Central memory CD4-positive, alpha-beta T cell (primary cell): ENCODE results near the gene STXBP2.

Source experiments
- DNase-seq: peaks from one replicate; pipeline ENCODE4 v3.0.0; 2022

STXBP2 gene

DNA sequence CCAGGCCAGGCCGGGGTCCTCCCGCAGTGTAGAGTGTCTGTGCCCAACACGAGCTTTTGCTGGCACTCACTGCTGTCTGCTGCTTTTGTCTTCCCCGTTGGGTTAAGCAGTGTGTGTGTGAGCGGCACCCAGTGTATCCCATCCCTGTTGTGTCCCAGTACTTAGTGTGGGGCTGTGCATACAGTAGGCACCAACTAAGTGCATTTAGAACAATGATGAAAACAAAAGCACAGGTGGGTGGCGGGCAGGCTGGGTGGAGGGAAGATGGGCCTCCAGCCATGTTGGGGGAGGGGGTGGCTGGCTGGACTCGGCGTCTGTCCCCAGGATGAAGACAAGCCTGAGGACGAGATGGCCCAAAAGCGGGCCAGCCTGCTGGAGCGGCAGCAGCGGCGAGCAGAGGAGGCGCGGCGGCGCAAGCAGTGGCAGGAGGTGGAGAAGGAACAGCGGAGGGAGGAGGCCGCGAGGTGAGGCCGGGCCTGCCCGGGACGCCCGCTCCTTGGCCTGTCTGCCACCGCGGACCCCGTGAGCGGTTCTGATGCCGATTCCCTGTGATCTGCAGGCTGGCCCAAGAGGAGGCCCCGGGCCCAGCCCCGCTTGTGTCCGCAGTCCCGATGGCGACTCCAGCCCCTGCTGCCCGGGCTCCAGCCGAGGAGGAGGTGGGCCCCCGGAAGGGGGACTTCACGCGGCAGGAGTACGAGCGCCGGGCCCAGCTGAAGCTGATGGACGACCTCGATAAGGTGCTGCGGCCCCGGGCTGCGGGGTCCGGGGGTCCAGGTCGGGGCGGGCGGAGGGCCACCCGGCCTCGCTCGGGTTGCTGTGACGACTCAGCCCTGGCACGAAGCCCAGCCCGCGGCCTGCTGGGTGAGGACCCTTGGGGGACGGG lies 21.8 kb upstream of the STXBP2 start:
- DNase-seq = no peak

GRCh38 chr19:7617172-7617571 lies 19.7 kb upstream of the STXBP2 start:
- no peak for DNase-seq

GRCh38 chr19:7617735-7618134 lies 19.2 kb upstream of the STXBP2 start:
- no peak for DNase-seq

DNA sequence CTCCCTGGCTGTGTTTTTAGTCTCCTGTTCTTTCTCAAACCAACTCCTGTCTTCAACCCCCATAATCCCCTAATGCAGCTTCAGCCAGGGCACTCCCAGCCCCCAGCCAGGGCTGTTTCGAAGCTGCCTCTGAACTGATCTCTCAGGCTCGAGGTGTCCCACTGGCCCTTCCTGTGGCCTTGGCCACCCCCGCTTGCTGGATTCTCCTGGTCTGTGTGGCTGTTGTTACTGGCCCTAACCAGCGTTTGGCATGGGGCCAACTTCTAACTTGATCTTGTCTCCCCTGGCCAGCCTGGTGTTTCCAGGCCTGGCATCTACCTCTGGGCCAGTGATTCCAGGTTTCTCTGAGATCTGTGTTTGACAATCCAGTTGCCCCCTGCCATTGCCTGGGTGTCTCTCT lies 18.6 kb upstream of the STXBP2 start:
- no peak for DNase-seq

DNA sequence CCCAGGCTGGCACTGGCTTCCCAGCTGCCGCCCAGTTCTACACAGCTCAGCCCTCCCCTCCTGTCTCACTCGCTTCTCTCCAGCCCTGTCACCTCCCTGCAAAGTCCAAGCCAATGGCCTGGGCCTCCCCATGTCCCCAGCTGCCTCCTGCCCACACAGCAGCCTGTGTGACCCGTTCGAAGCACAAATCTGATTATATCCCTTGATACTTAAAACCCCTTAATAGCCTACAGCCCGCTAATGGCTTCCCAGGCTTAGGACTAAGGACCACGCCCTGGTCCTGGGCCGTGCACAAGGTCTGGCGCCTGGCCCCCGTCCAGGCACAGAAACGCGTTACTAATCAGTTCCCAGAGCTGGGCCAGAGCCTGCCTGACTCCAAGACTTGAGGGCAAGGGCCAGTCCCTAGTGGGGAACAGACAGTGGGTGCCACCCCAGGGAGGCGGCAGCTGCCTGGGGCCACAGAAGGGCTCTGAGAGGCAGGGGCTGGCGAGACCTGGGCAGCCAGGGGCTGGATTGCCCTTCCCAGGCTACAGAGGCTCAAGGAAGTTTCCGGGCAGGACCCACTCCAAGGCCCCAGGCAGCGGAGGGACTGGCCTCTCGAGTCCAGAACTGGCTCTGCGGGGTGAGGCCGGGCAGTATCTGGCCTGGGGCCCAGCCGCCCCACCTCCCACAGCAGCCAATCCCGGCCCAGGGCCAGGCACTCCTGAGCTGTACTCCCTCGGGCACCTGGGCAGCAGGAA lies 18.0 kb upstream of the STXBP2 start:
- no peak for DNase-seq

GRCh38 chr19:7619671-7620441 lies 17.1 kb upstream of the STXBP2 start:
- DNase-seq = no peak

GRCh38 chr19:7620442-7621412 lies 16.2 kb upstream of the STXBP2 start:
- no peak for DNase-seq

DNA sequence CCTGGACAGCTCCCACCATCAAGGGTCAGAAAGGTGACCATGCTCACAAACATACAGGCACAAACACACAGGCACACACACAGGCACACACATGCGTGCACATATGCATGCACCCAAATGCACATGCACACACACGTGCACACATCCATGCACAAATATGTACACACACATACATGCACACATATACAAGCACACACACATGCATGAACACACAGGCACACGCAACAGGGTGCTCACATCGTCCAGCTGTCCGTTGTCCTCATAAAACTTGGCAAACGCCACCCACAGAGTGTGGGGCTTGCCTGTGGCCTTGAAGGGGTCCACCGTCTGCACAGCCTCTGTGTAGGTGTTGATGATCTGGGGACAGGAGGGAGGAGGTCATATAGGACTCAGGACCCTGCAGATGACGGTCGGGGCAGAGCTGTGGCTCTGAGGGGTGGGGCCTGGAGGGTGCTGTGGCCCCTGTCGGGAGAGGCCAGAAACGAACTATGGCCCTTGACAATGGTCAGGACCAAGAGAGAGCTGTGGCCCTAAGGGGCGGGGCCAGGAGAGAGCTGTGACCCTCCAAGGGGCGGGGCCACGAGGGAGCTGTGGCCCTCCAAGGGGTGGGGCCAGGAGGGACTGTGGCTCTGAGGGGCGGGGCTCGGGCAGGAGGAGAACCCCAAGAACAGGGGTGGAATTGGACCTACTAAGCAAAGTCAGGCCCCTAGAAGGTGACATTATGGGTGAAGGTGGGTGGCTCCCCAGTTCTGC lies 13.8 kb upstream of the STXBP2 start:
- DNase-seq = no peak

- no peak for DNase-seq
These were observed 12.9 kb upstream of the STXBP2 start for GRCh38 chr19:7623725-7624603.

DNA sequence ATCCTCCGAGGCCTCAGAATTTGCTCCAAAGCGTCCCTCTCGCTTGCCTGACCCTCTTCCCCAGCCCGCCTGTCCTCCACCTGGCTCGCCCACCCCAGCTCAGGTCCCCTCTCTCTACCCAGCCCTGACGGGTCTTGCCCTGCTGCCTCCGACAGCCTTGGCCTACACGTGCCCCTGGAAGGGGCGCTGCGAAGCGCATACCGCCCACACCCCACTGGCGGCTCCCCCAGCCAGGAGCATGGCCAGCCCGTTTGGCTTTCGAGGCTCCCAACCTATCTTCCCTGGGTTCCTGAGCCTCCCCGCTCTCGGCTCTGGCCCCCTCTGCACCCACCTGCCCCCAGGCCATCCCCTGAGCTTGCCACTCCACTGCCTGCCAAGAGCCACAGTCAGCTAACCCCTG lies 12.1 kb upstream of the STXBP2 start:
- DNase-seq = no peak

GRCh38 chr19:7625763-7626372 lies 11.0 kb upstream of the STXBP2 start:
- no peak for DNase-seq

- DNase-seq = no peak
These were observed 9.7 kb upstream of the STXBP2 start for GRCh38 chr19:7627166-7627565.

- DNase-seq = no peak
These were observed 8.2 kb upstream of the STXBP2 start for GRCh38 chr19:7628589-7629311.

- peak; percentile 96 for DNase-seq
These were observed 7.4 kb upstream of the STXBP2 start, which contains the start of the genes PET100 and XAB2 for GRCh38 chr19:7629347-7630054. TSS of gene PET100 (plus strand) at chr19:7629793. CDS start at chr19:7629834, 41 bp downstream. TSS of gene XAB2 (minus strand) at chr19:7629545. CDS start at chr19:7629527, 18 bp downstream.

- no peak for DNase-seq
These were observed 5.3 kb upstream of the STXBP2 start for GRCh38 chr19:7631577-7631976.

GRCh38 chr19:7632340-7633203 lies 4.3 kb upstream of the STXBP2 start:
- no peak for DNase-seq

GRCh38 chr19:7633698-7634097 lies 3.2 kb upstream of the STXBP2 start, which contains the start of gene PCP2:
TSS of gene PCP2 (minus strand) at chr19:7633719. CDS start at chr19:7633457, 262 bp downstream.
- DNase-seq = no peak
